ENCODE results near the gene HOXD4.

Gene HOXD4

GRCh38 chr2:176158855-176159662, 7.7 kb downstream of the HOXD4 start:
- no peak for DNase-seq

- no peak for DNase-seq
Measured at GRCh38 chr2:176159663-176160250, 8.4 kb downstream of the HOXD4 start.

- DNase-seq: no peak
Measured at GRCh38 chr2:176160251-176160985, 9.1 kb downstream of the HOXD4 start.

GRCh38 chr2:176160986-176161824, 9.9 kb downstream of the HOXD4 start:
- no peak for DNase-seq

- DNase-seq: no peak
Measured at GRCh38 chr2:176161825-176162626, 10.7 kb downstream of the HOXD4 start.

- no peak for DNase-seq
Measured at GRCh38 chr2:176162911-176163671, 11.7 kb downstream of the HOXD4 start.

GRCh38 chr2:176163672-176164056, 12.3 kb downstream of the HOXD4 start:
- DNase-seq: no peak

GRCh38 chr2:176164201-176164600, 12.9 kb downstream of the HOXD4 start:
- no peak for DNase-seq

GRCh38 chr2:176164611-176165369, 13.4 kb downstream of the HOXD4 start:
- DNase-seq: no peak

- DNase-seq: no peak
Measured at GRCh38 chr2:176165370-176166050, 14.2 kb downstream of the HOXD4 start.

- no peak for DNase-seq
Measured at GRCh38 chr2:176166272-176166671, 14.9 kb downstream of the HOXD4 start.

GRCh38 chr2:176167398-176167797, 16.0 kb downstream of the HOXD4 start:
- DNase-seq: no peak

- no peak for DNase-seq
Measured at GRCh38 chr2:176169181-176169580, 17.8 kb downstream of the HOXD4 start.

GRCh38 chr2:176169711-176170110, 18.4 kb downstream of the HOXD4 start:
- DNase-seq: no peak

GRCh38 chr2:176170602-176171305, 19.4 kb downstream of the HOXD4 start:
- DNase-seq: no peak

- no peak for DNase-seq
Measured at GRCh38 chr2:176171351-176172006, 20.1 kb downstream of the HOXD4 start.

GRCh38 chr2:176172007-176172894, 20.9 kb downstream of the HOXD4 start:
- no peak for DNase-seq

Data from SW 1271 (cell line).